Right atrium auricular region (tissue), 2 donors: ENCODE measurements around the gene ASPHD1. TPM values are rescaled to one million over a fixed set of nuclear protein-coding genes. Genes with fewer than 3 reads are reported as not detected.
A peak's percentile ranks its signal among the peaks of the same experiment; 100 is the strongest.

Experiments
- DNase-seq: peaks from one replicate; pipeline ENCODE4 v3.0.0-alpha.2; 2019; ENCODE audit warnings: low spot score
- H3K27ac ChIP-seq, 2 donors: fragments of 200-600 bp; sonication (generic); 1 replicate in 1 of 2; 2 replicates in 1 of 2; pipeline ENCODE4 v1.5.1; 2016 to 2019
- H3K27me3 ChIP-seq, 2 donors: fragments of 200-600 bp; sonication (generic); one replicate each; pipeline versions ENCODE4 v1.5.1 to v1.6.0; 2017 to 2019
- H3K36me3 ChIP-seq: fragments of 200-600 bp; sonication (generic); one replicate; pipeline ENCODE4 v1.5.1; 2016
- H3K4me1 ChIP-seq, 2 donors: fragments of 200-600 bp; sonication (generic); one replicate each; pipeline versions ENCODE4 v1.5.1 to v1.6.0; 2017 to 2019
- H3K4me3 ChIP-seq, 2 donors: fragments of 200-600 bp; sonication (generic); 1 replicate in 1 of 2; 2 replicates in 1 of 2; pipeline ENCODE4 v1.5.1; 2017 to 2019; ENCODE audit warnings: mild to moderate bottlenecking in 1 of 2, moderate library complexity in 1 of 2
- H3K9me3 ChIP-seq, 2 donors: fragments of 200-600 bp; sonication (generic); one replicate each; pipeline ENCODE4 v1.5.1; 2019
- CTCF ChIP-seq, 2 donors: fragments of 200-600 bp; sonication (generic); IDR thresholded peaks; one replicate each; pipeline ENCODE4 v1.5.1; 2019; ENCODE audit warnings: antibody characterized with exemption in 2 of 2
- total RNA-seq, 2 donors: library from RNA; depleted of rRNA; stranded (reverse); fragments of >200 nt; gene quantifications; one replicate each; pipeline ENCODE4 v1.1.0, GENCODE V29; 2016

The ASPHD1 gene
- total RNA-seq, 2 donors from 2014 or later: 1.5 to 3.2 TPM

GRCh38 chr16:29875206-29875605 lies 25.1 kb upstream of the ASPHD1 start:
- no peak overlapping the region for H3K27ac ChIP-seq
- peaks cover 0 to 13% of the 10 kb centered on the region in 2 donors for H3K4me1 ChIP-seq
- H3K36me3 ChIP-seq: no peaks in the 10 kb centered on the region
- peaks cover 2 to 18% of the 10 kb centered on the region in 2 donors for H3K27me3 ChIP-seq
- H3K4me3 ChIP-seq: no peak overlapping the region
- no peak for TF ChIP-seq CTCF (IDR thresholded peaks at IDR 0.05)
- DNase-seq: no peak
- no peaks in the 10 kb centered on the region for H3K9me3 ChIP-seq

GRCh38 chr16:29876217-29876593 lies 24.1 kb upstream of the ASPHD1 start:
- Histone ChIP-seq H3K9me3 (no peaks in the 10 kb centered on the region), H3K27me3 (peaks cover 2 to 18% of the 10 kb centered on the region in 2 donors), H3K4me1 (peaks cover 0 to 13% of the 10 kb centered on the region in 2 donors), H3K36me3 (no peaks in the 10 kb centered on the region), H3K4me3 (peak overlapping the region in 1 of 2 donors; percentile 24), H3K27ac (no peak overlapping the region)
- TF ChIP-seq CTCF (IDR thresholded peaks at IDR 0.05): no peak
- no peak for DNase-seq

- peaks cover 0 to 13% of the 10 kb centered on the region in 2 donors for H3K4me1 ChIP-seq
- DNase-seq: no peak
- H3K27me3 ChIP-seq: peaks cover 2 to 18% of the 10 kb centered on the region in 2 donors
- H3K9me3 ChIP-seq: no peaks in the 10 kb centered on the region
- peak overlapping the region in 1 of 2 donors; percentile 24 for H3K4me3 ChIP-seq
- TF ChIP-seq CTCF (IDR thresholded peaks at IDR 0.05): no peak
- no peaks in the 10 kb centered on the region for H3K36me3 ChIP-seq
- no peak overlapping the region for H3K27ac ChIP-seq
Measured at GRCh38 chr16:29876594-29877249, 23.6 kb upstream of the ASPHD1 start.

- Histone ChIP-seq H3K27me3 (peaks cover 2 to 18% of the 10 kb centered on the region in 2 donors), H3K27ac (no peak overlapping the region), H3K4me1 (peaks cover 0 to 13% of the 10 kb centered on the region in 2 donors), H3K4me3 (no peak overlapping the region), H3K9me3 (no peaks in the 10 kb centered on the region), H3K36me3 (no peaks in the 10 kb centered on the region)
- no peak for TF ChIP-seq CTCF (IDR thresholded peaks at IDR 0.05)
- DNase-seq: no peak
Measured at GRCh38 chr16:29877266-29877961, 22.9 kb upstream of the ASPHD1 start.

GRCh38 chr16:29878172-29878571 lies 22.1 kb upstream of the ASPHD1 start:
- Histone ChIP-seq H3K27ac (no peak overlapping the region), H3K36me3 (no peaks in the 10 kb centered on the region), H3K4me3 (no peak overlapping the region), H3K4me1 (peaks cover 0 to 13% of the 10 kb centered on the region in 2 donors), H3K9me3 (no peaks in the 10 kb centered on the region), H3K27me3 (peaks cover 2 to 18% of the 10 kb centered on the region in 2 donors)
- no peak for TF ChIP-seq CTCF (IDR thresholded peaks at IDR 0.05)
- DNase-seq: no peak
